ENCODE results near the gene JAM3.

- TF ChIP-seq SOX6 (IDR thresholded peaks at IDR 0.05) (no peak), EP300 (IDR thresholded peaks at IDR 0.05; ENCODE audit: low read length) (no peak), RCOR1 (IDR thresholded peaks at IDR 0.05; ENCODE audit: borderline replicate concordance in 1 of 2, low read depth in 2 of 2, low read length in 2 of 2) (no peak), POLR2A (conservative IDR thresholded peaks at IDR 0.05) (no peak), CTCF (IDR thresholded peaks at IDR 0.05 in 2 of 3, conservative IDR thresholded peaks at IDR 0.05 in 1 of 3; ENCODE audit: insufficient read depth in 2 of 3, low read depth in 1 of 3, low read length in 3 of 3) (no peak), BRD9 (IDR thresholded peaks at IDR 0.05; ENCODE audit: low read depth, partially characterized antibody) (no peak), ZSCAN29 (IDR thresholded peaks at IDR 0.05) (no peak), ZNF655 (CRISPR knock-in tag; IDR thresholded peaks at IDR 0.05) (no peak), ATF3 (IDR thresholded peaks at IDR 0.05) (no peak), ATF3 (CRISPR knock-in tag; conservative IDR thresholded peaks at IDR 0.05) (no peak), CBX3 (IDR thresholded peaks at IDR 0.05; ENCODE audit: borderline replicate concordance in 1 of 2, low read length in 2 of 2) (no peak), ZNF232 (CRISPR knock-in tag; IDR thresholded peaks at IDR 0.05) (no peak), TEAD4 (IDR thresholded peaks at IDR 0.05; ENCODE audit: low read length) (no peak), TEAD4 (CRISPR knock-in tag; IDR thresholded peaks at IDR 0.05; ENCODE audit: borderline replicate concordance) (no peak), DDX20 (tag; IDR thresholded peaks at IDR 0.05; ENCODE audit: low read depth) (no peak)
- TF ChIP-seq, protein P1, sequence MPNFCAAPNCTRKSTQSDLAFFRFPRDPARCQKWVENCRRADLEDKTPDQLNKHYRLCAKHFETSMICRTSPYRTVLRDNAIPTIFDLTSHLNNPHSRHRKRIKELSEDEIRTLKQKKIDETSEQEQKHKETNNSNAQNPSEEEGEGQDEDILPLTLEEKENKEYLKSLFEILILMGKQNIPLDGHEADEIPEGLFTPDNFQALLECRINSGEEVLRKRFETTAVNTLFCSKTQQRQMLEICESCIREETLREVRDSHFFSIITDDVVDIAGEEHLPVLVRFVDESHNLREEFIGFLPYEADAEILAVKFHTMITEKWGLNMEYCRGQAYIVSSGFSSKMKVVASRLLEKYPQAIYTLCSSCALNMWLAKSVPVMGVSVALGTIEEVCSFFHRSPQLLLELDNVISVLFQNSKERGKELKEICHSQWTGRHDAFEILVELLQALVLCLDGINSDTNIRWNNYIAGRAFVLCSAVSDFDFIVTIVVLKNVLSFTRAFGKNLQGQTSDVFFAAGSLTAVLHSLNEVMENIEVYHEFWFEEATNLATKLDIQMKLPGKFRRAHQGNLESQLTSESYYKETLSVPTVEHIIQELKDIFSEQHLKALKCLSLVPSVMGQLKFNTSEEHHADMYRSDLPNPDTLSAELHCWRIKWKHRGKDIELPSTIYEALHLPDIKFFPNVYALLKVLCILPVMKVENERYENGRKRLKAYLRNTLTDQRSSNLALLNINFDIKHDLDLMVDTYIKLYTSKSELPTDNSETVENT (CRISPR knock-in tag; IDR thresholded peaks at IDR 0.05): no peak
Measured at GRCh38 chr11:134125507-134125906, 56.6 kb downstream of the JAM3 start.
